HG02678 (cell line): ENCODE results near the gene PDP2.
"Not testable (repeated sequence)": the region's sequence is repeated elsewhere in the genome, so short reads cannot be mapped to it uniquely, and the experiment has no call there.

Experiments used
- ATAC-seq: cut with Tn5 transposase; IDR thresholded peaks from one replicate; pipeline ENCODE4 v1.9.1; 2021; ENCODE audit warnings: mild to moderate bottlenecking, moderate library complexity; ENCODE audit not compliant: unreplicated experiment

Gene PDP2

GRCh38 chr16:66934138-66934838 is 54.0 kb downstream of the PDP2 start, which contains the start of gene CIAO2B:
Gene CIAO2B (minus strand): TSS chr16:66934402. CDS start chr16:66934364, 38 bp downstream.
- peak; percentile 85 for ATAC-seq

GRCh38 chr16:66934839-66935313 is 54.6 kb downstream of the PDP2 start:
- not testable (repeated sequence) for ATAC-seq

- ATAC-seq: no peak
These were observed 55.1 kb downstream of the PDP2 start, which contains the start of gene CES2 for GRCh38 chr16:66935314-66936011. Gene CES2 (plus strand): TSS chr16:66935516. CDS start chr16:66935636, 120 bp downstream.

GRCh38 chr16:66936462-66936861 is 56.1 kb downstream of the PDP2 start:
- ATAC-seq: no peak

GRCh38 chr16:66936889-66937554 is 56.7 kb downstream of the PDP2 start:
- ATAC-seq: no peak

- ATAC-seq: no peak
These were observed 57.5 kb downstream of the PDP2 start for GRCh38 chr16:66937725-66938337.

- ATAC-seq: no peak
These were observed 59.1 kb downstream of the PDP2 start for GRCh38 chr16:66939366-66939765.

GRCh38 chr16:66940236-66940635 is 59.9 kb downstream of the PDP2 start:
- ATAC-seq: no peak
